ENCODE measurements around the gene ALAS2. TPM values are rescaled to one million over a fixed set of nuclear protein-coding genes. Genes with fewer than 3 reads are reported as not detected.

ALAS2 gene
- total RNA-seq, 4 donors from 2014 or later, result not detected

DNA sequence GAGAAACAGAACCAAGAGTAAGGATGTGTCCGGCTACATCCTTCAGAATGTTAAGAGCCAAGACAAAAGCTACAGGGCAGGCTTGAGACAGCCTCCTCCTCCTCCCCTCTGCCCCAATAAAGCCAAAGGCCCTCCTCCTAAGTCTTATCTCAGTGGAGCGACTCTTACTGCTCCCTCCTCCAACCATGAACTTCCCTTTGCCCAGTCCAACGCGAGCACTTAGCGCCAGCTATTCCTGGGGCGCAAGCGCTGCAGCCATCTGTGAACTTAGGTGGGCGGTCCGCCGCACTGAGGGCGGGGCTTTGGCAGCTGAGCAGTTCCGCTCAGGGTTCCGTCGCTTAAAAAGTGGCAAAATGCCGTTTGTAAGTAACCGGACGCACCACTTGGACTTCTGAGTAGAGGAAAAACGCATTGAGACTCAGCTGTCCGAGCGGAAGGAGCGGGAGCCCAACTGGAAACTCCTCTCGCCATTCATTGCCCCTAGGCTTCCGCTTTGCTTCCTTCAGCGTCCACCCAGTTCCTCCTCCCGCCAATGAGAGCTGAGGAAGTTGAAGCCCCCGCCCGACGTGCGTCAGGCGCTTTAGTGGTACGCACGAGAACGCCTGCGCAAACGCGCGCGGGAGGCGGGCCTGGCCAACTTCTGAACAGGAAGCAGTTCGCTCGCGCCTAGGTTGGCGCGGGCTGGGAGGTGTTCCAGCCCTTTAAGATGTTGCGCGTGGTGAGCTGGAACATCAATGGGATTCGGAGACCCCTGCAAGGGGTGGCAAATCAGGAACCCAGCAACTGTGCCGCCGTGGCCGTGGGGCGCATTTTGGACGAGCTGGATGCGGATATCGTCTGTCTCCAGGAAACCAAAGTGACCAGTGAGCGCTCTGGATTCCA, 30.8 kb downstream of the ALAS2 start, which contains the start of gene APEX2:
TSS of gene APEX2 (plus strand) at position 647 of the 882 bp plus-strand sequence. CDS start at position 707, 60 bp downstream.
- peak; percentile 87 to 96 for DNase-seq (ENCODE audit: low spot score in 2 of 2)
- H3K4me3 ChIP-seq (ENCODE audit: low read depth, poor library complexity, severe bottlenecking), result peak within 1 kb of the TSS; percentile 9
- 1 to 49% methylated on average over 21 to 55 of the region's 55 CpGs for WGBS, 2 donors
- TF ChIP-seq CTCF (IDR thresholded peaks at IDR 0.05), result no peak
- no peak for TF ChIP-seq POLR2A (IDR thresholded peaks at IDR 0.05)
- intact Hi-C loops (cut with DNase I; ENCODE audit: low total_unique reads), result no loop called here

GRCh38 chrX:54995621-54996020, 35.2 kb downstream of the ALAS2 start:
- no peak overlapping the region for H3K4me3 ChIP-seq (ENCODE audit: low read depth, poor library complexity, severe bottlenecking)
- no peak for DNase-seq (ENCODE audit: low spot score in 2 of 2)
- TF ChIP-seq POLR2A (IDR thresholded peaks at IDR 0.05) (no peak), CTCF (IDR thresholded peaks at IDR 0.05) (no peak)
- intact Hi-C loops (cut with DNase I; ENCODE audit: low total_unique reads), result no loop called here

DNA sequence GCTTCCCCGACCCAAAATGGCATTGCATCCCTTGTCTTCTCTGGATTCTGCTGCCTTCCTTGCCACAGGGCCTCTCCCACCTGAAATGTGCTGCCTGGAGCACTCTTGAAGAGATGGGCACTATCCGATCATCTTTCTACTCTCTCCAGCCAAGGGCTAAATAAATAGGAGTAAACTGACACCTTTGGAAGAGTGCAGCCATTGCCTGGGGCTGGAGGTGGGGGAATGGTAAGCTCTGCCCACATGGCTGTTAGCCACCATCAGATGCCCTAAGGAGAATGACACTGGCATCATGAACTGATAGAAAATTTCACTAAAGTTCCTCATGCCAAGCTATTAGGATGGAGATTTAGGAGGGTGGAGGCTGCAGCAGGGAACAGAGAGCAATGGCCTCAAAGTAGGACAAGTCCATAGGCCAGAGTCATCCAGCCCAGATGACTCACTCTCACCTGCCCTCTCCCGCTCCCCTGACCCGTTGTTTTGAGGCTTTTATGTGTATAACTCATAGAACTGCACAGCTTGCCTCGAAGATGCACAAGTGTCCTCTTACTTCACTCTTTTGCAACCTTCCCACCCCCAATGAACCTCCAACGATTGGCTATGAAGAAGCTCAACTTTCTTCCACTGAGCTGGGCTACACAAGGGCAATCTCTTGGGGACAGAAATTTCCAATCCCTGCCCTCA, 36.0 kb downstream of the ALAS2 start:
- intact Hi-C loops (cut with DNase I; ENCODE audit: low total_unique reads), result no loop called here
- WGBS, 2 donors, result 59 to 70% methylated on average over 6 of the region's 6 CpGs
- no peak overlapping the region for H3K4me3 ChIP-seq (ENCODE audit: low read depth, poor library complexity, severe bottlenecking)
- no peak for TF ChIP-seq CTCF (IDR thresholded peaks at IDR 0.05)
- no peak for TF ChIP-seq POLR2A (IDR thresholded peaks at IDR 0.05)
- DNase-seq (ENCODE audit: low spot score in 2 of 2), result no peak

DNA sequence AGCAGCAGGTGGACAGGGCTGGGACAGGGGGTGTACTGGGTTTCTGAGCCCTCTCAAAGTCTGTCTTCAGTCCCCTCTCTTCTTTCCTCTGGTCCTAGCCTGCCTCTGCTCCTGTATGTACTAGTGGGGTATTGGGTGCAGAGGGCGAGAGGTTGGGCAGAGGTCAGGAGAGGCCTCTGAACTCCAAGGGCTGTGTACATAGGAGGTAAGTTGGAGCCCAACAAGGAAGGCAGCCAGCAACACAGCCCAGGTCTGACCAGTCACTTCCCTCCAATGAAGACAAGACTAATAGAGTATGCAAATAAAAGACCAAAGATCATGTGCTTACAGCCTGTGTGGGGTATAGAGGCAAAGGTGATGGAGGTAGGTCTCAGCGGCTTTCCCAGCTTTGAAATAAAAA, 36.7 kb downstream of the ALAS2 start, which contains the start of gene PFKFB1:
TSS of gene PFKFB1 (minus strand) at position 90 of the 400 bp plus-strand sequence. CDS start 181 bp downstream, outside the sequence.
- no peak for DNase-seq (ENCODE audit: low spot score in 2 of 2)
- H3K4me3 ChIP-seq (ENCODE audit: low read depth, poor library complexity, severe bottlenecking), result no peak within 1 kb of the TSS
- intact Hi-C loops (cut with DNase I; ENCODE audit: low total_unique reads), result no loop called here
- WGBS, 2 donors, result 78 to 96% methylated on average over 2 of the region's 2 CpGs
- TF ChIP-seq CTCF (IDR thresholded peaks at IDR 0.05) (no peak), POLR2A (IDR thresholded peaks at IDR 0.05) (no peak)

DNA sequence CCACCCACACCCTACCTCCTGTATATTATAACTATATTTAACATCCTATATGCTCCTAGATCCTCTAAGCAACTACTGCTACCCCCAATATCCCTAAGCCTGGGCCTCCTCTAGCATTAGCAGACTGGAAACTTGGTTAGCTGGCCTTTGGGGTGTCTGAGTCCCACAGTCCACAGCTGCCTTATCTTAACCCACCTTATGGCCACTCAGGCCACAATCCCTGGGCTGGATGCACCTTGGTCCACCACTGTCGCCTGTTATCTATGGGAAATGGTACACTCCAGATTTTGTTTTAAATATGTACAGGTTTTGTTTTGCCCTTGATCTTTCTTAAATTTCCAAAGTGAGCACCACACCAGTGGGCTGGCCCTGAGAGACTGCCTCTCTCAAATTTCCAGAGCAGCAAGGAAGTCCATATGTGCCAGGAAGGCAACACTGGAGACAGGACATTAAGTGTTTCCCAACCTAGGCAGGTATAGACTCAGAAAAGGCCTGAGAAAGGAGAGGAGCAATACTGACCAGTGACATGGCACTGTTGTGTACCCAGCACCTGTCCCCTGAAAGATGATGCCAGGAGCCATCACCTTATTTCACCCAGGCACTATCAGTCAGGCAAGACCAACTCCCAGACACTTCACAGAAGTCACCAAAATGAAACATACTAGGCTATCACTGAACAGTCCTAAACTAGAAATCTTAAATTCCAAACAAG, 37.7 kb downstream of the ALAS2 start:
- no peak for TF ChIP-seq POLR2A (IDR thresholded peaks at IDR 0.05)
- no peak for TF ChIP-seq CTCF (IDR thresholded peaks at IDR 0.05)
- 70 to 100% methylated on average over 1 of the region's 1 CpG for WGBS, 2 donors
- no peak for DNase-seq (ENCODE audit: low spot score in 2 of 2)
- intact Hi-C loops (cut with DNase I; ENCODE audit: low total_unique reads), result no loop called here
- H3K4me3 ChIP-seq (ENCODE audit: low read depth, poor library complexity, severe bottlenecking), result no peak overlapping the region

Data from lower leg skin (tissue), 4 donors.